Ectodermal cell (in vitro differentiated cells): ENCODE measurements around the gene SH3PXD2A.

ENCODE experiments used
- H3K27ac ChIP-seq: 2 replicates; pipeline ENCODE4 v1.7.0; 2013; ENCODE audit warnings: mild to moderate bottlenecking, low read depth, low read length; ENCODE audit not compliant: insufficient read depth, poor library complexity, severe bottlenecking
- H3K27me3 ChIP-seq: 2 replicates; pipeline ENCODE4 v1.7.0; 2013; ENCODE audit warnings: mild to moderate bottlenecking, low read length; ENCODE audit not compliant: insufficient read depth, control insufficient read depth, poor library complexity, severe bottlenecking
- H3K36me3 ChIP-seq: one replicate; pipeline ENCODE4 v1.7.0; 2013; ENCODE audit warnings: low read length; ENCODE audit not compliant: control insufficient read depth, insufficient read depth
- H3K4me1 ChIP-seq: one replicate; pipeline ENCODE4 v1.7.0; 2013; ENCODE audit warnings: low read length; ENCODE audit not compliant: control insufficient read depth, insufficient read depth
- H3K4me3 ChIP-seq: 2 replicates; pipeline ENCODE4 v1.7.0; 2013; ENCODE audit warnings: low read depth, low read length, control low read depth; ENCODE audit not compliant: insufficient read depth
- H3K9me3 ChIP-seq: 2 replicates; pipeline ENCODE4 v1.7.0; 2013; ENCODE audit warnings: mild to moderate bottlenecking, low read length, moderate library complexity; ENCODE audit not compliant: control insufficient read depth
- WGBS, 2 experiments: methylation state at CpG; one replicate each; pipeline ENCODE4 v1.1.7; 2013; ENCODE audit warnings: missing lambda C conversion rate in 2 of 2; 5-methylcytosine and 5-hydroxymethylcytosine counted together

Gene SH3PXD2A

DNA sequence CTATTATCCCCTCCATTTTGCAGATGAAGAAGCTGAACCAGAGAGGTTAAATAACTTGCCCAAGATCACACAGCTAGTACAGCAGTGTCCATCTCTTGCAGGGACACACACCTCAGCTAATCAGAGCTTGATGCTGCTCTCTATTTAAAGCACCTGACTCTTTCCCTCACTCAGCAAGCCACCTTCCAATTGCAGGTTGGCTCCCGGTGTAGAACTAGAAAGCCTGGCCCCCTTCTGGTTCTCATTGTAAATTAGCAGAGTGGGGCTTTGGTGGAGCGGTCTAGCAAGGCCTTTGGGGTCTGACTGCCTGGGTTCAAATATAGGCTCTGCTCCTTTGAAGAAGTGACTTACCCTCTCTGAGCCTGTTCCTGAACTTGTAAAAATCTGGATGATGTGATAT, 185.4 kb downstream of the SH3PXD2A start:
- Histone ChIP-seq H3K4me1 (peaks cover 21% of the 10 kb centered on the region), H3K9me3 (no peaks in the 10 kb centered on the region), H3K4me3 (no peak overlapping the region), H3K27ac (no peak overlapping the region), H3K27me3 (no peaks in the 10 kb centered on the region), H3K36me3 (no peaks in the 10 kb centered on the region)
- WGBS, 2 experiments = 77% methylated on average over 2 of the region's 2 CpGs

DNA sequence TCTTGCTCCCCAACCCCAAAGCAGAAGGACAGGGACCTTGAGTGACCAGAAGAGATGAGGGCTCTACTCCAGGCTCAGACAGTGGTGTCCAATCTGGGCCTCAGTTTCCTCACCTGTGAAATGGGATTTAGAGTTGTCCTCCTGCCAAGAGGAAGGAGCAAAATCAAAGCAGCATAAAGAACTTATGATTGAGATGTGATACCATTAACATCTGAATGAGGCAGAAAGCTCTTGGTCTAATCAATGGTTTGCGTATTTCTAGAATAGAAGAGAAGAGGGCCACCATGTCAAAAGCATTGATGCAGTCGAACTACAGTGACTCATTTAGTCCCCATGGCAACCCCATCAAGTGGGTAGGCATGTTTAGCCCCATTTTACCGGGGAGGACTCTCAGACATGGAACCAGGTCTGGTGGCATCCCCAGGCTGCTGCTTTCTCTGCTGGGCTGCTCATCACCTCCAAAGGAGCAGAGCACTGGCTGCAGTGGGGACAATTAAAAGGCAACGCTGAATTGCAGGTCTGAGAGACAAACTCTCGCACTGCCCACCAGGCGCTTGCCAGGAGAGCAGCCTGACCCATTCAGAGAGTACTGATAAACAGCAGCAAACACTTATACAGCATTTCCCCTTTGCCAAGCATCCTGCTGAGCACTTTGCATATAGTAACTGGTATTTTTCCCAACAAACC, 186.0 kb downstream of the SH3PXD2A start:
- WGBS, 2 experiments = 74 to 78% methylated on average over 6 of the region's 6 CpGs
- no peak overlapping the region for H3K27ac ChIP-seq
- no peaks in the 10 kb centered on the region for H3K27me3 ChIP-seq
- H3K4me1 ChIP-seq = peaks cover 21% of the 10 kb centered on the region
- H3K4me3 ChIP-seq = no peak overlapping the region
- no peaks in the 10 kb centered on the region for H3K36me3 ChIP-seq
- H3K9me3 ChIP-seq = no peaks in the 10 kb centered on the region

DNA sequence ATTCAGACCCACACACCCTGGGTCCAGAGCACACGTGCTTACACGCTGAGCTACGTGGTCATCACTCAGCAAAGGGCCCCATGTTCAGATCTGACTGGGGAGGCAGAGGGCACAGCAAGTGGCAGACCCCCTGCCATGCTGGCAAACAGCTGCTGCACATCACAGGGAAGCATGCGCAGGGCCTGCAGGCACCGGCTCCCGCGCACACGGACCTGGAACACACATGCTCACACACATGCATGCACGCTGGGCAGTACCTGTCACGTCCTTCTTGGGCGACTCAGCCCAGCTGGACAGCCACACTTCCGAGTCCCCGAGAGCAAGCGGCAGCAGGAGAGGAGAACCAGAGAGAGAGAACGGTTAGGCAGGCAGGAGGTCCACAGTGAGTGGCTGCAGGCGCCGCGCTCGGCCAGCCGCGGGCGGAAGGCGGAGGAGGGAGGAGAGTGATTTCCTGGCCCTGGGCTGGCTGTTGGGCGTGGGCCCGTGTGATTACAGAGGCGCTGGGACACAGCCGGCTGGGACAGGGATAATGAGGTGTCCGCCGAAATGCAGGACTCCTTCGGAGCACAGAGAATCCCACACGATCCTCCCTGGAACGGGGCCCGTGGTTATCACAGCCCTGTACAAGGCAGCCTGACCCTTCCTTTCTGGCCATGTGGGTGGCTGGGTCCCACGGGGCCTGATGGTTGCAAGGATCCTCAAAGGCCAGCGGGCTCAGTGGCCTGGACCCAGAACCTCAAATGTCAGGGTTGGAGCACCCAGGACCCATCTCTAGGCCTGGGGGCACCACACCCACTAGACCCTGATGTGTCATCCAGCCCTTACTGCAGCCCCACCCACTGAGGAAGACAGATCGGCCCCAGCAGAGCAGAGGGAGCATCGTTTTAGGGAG, 186.8 kb downstream of the SH3PXD2A start:
- H3K4me1 ChIP-seq = peaks cover 21% of the 10 kb centered on the region
- WGBS, 2 experiments = 80 to 82% methylated on average over 37 of the region's 37 CpGs
- no peak overlapping the region for H3K4me3 ChIP-seq

DNA sequence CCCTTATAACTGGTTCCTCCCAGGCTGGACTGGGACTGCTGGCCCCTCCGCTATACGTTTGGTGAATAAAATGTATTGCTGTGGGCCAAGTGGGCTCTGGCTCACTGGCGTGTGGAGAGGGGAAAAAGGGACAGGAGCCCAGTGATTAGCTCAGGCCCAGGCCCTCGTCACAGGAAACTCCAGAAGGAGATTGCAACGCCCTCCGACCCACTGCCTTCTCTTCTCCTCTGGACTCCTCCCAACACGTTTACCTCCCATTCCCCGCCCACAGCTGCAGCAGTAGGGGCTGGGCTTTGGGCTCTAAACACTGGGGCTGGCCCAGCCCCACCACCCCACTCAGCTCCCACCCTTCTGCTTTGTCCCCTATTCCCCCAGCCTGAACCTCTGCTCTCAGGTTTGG, 188.0 kb downstream of the SH3PXD2A start:
- H3K4me3 ChIP-seq = no peak overlapping the region
- no peaks in the 10 kb centered on the region for H3K36me3 ChIP-seq
- H3K27me3 ChIP-seq = no peaks in the 10 kb centered on the region
- 59 to 64% methylated on average over 8 of the region's 8 CpGs for WGBS, 2 experiments
- peaks cover 21% of the 10 kb centered on the region for H3K4me1 ChIP-seq
- no peak overlapping the region for H3K27ac ChIP-seq
- H3K9me3 ChIP-seq = no peaks in the 10 kb centered on the region

More for the DNA sequence above, 186.8 kb downstream of the SH3PXD2A start:
- Histone ChIP-seq H3K27me3 (no peaks in the 10 kb centered on the region), H3K9me3 (no peaks in the 10 kb centered on the region), H3K27ac (no peak overlapping the region), H3K36me3 (no peaks in the 10 kb centered on the region)

DNA sequence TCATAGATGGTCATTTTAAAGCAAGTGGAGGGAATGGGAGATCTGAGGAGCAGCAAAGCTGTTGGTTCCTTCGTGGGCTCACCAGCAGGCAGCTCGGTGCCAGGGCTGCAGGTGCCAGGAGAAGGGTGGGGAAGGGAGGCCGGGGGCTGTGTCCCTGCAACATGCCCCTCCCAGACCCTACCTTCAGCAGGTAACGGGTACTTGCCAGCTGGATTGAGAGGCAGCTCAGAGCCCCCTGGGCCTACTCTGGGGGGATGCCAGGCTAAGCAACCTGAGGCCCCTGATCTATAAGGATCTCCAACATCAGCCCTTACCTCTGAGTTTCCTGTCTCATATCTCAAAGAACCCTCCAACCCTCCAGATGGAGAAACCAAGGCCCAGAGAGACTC, 188.6 kb downstream of the SH3PXD2A start:
- Histone ChIP-seq H3K4me1 (peaks cover 24% of the 10 kb centered on the region), H3K36me3 (no peaks in the 10 kb centered on the region), H3K27me3 (no peaks in the 10 kb centered on the region), H3K27ac (no peak overlapping the region), H3K9me3 (no peaks in the 10 kb centered on the region), H3K4me3 (no peak overlapping the region)
- WGBS, 2 experiments = 93 to 96% methylated on average over 4 of the region's 4 CpGs

DNA sequence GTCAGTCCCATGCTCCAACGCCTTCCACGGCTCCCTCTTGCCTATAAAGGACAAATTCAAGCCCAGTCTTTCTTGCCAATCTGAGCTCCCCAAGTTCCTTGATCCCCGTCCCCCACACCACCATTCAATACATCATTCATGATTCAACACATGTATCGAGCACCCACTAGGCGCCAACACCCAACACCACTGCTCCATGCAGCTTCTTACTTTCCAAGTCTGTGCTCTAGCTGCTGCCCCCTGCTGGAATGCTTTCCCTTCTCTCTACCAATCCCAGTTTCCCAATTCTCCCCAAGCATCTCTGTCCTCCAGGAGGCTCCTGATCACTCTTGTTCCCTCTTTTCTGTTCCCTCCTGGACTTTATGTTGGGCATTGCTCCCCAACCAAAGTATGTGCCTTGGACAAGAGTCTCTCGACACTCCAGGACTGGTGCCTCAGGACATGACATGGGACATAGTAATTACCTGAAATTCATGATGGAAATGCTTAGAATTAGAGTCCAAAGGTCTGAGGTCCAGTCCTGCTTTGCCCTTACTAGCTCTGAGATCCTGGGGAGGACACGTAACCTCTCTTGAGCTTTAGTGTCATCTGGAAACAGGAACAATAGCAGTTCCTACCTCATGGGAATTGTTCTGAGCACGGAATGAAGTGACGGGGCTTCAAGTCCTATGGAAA, 189.2 kb downstream of the SH3PXD2A start:
- WGBS, 2 experiments = 93 to 98% methylated on average over 9 of the region's 9 CpGs
- Histone ChIP-seq H3K27me3 (no peaks in the 10 kb centered on the region), H3K4me3 (no peak overlapping the region), H3K9me3 (no peaks in the 10 kb centered on the region), H3K36me3 (no peaks in the 10 kb centered on the region), H3K4me1 (peaks cover 25% of the 10 kb centered on the region), H3K27ac (no peak overlapping the region)

DNA sequence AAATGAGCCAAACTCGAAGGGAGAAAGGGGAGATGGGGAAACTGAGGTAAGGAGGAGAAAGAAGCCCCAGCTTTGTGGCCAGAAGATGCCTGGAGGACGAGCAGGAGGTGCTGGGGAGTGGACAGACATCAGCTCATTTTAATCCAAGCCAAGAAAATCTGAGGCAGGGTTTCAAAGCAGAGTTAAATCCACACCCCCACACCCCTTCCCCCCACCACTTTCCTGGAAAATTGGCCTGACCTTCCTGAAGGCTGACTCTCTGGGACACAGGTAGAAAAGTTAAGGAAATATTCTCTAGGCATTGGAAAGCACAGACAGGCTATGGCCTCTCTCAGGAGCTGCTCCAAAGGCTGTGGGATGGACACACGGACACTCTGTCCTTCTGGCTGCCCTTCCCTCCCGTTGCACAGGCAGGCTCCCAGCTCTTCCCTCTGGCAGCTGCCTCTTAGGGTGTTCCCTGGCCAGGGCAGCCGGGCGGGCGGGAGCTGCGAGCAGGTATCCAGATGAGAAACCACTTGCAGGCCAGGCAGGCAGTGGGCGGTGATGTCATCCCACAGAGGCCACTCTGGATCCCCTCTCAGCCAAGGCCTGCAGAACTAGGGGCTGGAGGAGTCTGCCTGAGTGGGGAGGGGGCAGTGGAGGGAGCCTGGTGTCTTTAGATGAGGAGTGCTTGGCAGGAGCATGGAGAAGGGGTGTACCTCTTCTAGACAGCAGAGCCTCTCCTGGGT, 190.1 kb downstream of the SH3PXD2A start:
- Histone ChIP-seq H3K9me3 (no peaks in the 10 kb centered on the region), H3K36me3 (no peaks in the 10 kb centered on the region), H3K4me1 (peaks cover 31% of the 10 kb centered on the region), H3K4me3 (no peak overlapping the region), H3K27ac (no peak overlapping the region), H3K27me3 (no peaks in the 10 kb centered on the region)
- 90 to 92% methylated on average over 9 of the region's 9 CpGs for WGBS, 2 experiments

DNA sequence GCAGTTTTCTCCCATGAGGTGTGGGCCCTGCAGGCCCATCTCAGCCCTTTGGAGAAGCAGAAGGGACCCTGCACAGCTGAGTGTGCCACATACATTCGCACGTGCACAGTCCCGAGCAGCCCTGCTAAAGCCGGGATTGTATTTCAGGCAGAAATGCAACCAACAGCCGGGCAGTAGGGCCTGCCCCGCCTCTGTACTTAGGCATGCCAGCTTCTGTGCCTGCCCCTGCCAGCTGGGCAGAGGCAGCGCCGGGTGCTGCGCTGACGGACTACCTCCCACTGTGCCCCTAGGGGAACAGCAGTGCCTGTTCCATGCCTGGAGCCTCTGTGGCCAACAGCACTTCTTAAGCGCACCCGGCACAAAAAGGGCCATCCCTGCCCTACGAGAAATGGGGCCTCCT, 191.6 kb downstream of the SH3PXD2A start:
- Histone ChIP-seq H3K36me3 (no peaks in the 10 kb centered on the region), H3K9me3 (no peaks in the 10 kb centered on the region), H3K27ac (no peak overlapping the region), H3K4me3 (no peak overlapping the region), H3K4me1 (peaks cover 40% of the 10 kb centered on the region), H3K27me3 (no peaks in the 10 kb centered on the region)
- 92 to 95% methylated on average over 13 of the region's 13 CpGs for WGBS, 2 experiments

DNA sequence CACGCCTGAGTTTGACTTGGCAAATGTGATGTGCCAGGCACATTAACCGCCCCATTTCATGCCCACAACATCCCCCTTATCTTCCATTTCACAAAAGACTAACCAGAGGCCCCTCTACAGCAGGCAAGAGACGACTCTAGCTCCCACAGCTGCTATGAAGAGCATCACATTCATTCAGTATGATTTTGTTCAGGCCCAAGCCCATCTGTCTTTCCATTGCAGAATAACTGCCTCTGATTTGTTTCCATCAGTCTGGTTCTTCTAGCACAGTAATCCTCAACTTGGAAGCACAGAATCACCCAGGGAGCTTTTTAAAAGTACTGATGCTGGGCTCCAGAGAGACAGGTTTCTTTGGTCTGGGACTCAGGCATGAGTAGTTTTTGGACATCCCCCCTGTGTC, 192.1 kb downstream of the SH3PXD2A start:
- Histone ChIP-seq H3K4me1 (peaks cover 34% of the 10 kb centered on the region), H3K27me3 (no peaks in the 10 kb centered on the region), H3K27ac (no peak overlapping the region), H3K9me3 (no peaks in the 10 kb centered on the region), H3K36me3 (no peaks in the 10 kb centered on the region), H3K4me3 (no peak overlapping the region)
- 93 to 97% methylated on average over 3 of the region's 3 CpGs for WGBS, 2 experiments
